HG02885 (cell line): ENCODE data around the gene HELZ.
"Not testable (repeated sequence)": the region's sequence is repeated elsewhere in the genome, so short reads cannot be mapped to it uniquely, and the experiment has no call there.

Source experiments
- ATAC-seq: cut with Tn5 transposase; IDR thresholded peaks from one replicate; pipeline ENCODE4 v1.9.1; 2021; ENCODE audit warnings: mild to moderate bottlenecking; ENCODE audit not compliant: unreplicated experiment, poor library complexity

The HELZ gene

GRCh38 chr17:67125924-67126323, 119.1 kb downstream of the HELZ start:
- ATAC-seq, result no peak

- ATAC-seq, result no peak
These were observed 119.6 kb downstream of the HELZ start for GRCh38 chr17:67125417-67125816.

- ATAC-seq, result no peak
These were observed 120.4 kb downstream of the HELZ start for GRCh38 chr17:67124450-67125148.

- ATAC-seq, result no peak
These were observed 121.3 kb downstream of the HELZ start for GRCh38 chr17:67123699-67124098.

GRCh38 chr17:67121316-67121891, 123.6 kb downstream of the HELZ start:
- no peak for ATAC-seq

GRCh38 chr17:67119102-67119501, 125.9 kb downstream of the HELZ start:
- ATAC-seq, result no peak

- no peak for ATAC-seq
These were observed 128.9 kb downstream of the HELZ start for GRCh38 chr17:67116045-67116575.

- no peak for ATAC-seq
These were observed 129.6 kb downstream of the HELZ start for GRCh38 chr17:67115401-67115800.

GRCh38 chr17:67113486-67113885, 131.5 kb downstream of the HELZ start:
- no peak for ATAC-seq

- no peak for ATAC-seq
These were observed 133.2 kb downstream of the HELZ start for GRCh38 chr17:67111808-67112207.

GRCh38 chr17:67111327-67111726, 133.7 kb downstream of the HELZ start:
- ATAC-seq, result no peak

GRCh38 chr17:67110619-67111018, 134.4 kb downstream of the HELZ start:
- ATAC-seq, result no peak

- ATAC-seq, result no peak
These were observed 135.9 kb downstream of the HELZ start for GRCh38 chr17:67109111-67109510.

GRCh38 chr17:67107811-67108775, 136.9 kb downstream of the HELZ start:
- no peak for ATAC-seq

GRCh38 chr17:67107171-67107570, 137.8 kb downstream of the HELZ start:
- no peak for ATAC-seq

- ATAC-seq, result no peak
These were observed 139.8 kb downstream of the HELZ start for GRCh38 chr17:67105213-67105612.

GRCh38 chr17:67104641-67105040, 140.4 kb downstream of the HELZ start:
- ATAC-seq, result not testable (repeated sequence)

- no peak for ATAC-seq
These were observed 147.0 kb downstream of the HELZ start for GRCh38 chr17:67098006-67098405.

- ATAC-seq, result no peak
These were observed 148.4 kb downstream of the HELZ start for GRCh38 chr17:67096609-67097008.

- ATAC-seq, result no peak
These were observed 149.2 kb downstream of the HELZ start for GRCh38 chr17:67095803-67096202.

GRCh38 chr17:67095291-67095690, 149.7 kb downstream of the HELZ start:
- ATAC-seq, result not testable (repeated sequence)
